Osteoblast (primary cell): ENCODE measurements around the gene KCTD10. TPM values are rescaled to one million over a fixed set of nuclear protein-coding genes. Genes with fewer than 3 reads are reported as not detected.
"Not testable (repeated sequence)": the region's sequence is repeated elsewhere in the genome, so short reads cannot be mapped to it uniquely, and the experiment has no call there.

Experiments
- DNase-seq: peaks from one replicate; pipeline ENCODE4 v3.0.0; 2011; ENCODE audit warnings: low spot score, mixed read lengths; ENCODE audit not compliant: insufficient read length; ENCODE audit errors: missing footprints
- H2AFZ ChIP-seq: 2 replicates; pipeline ENCODE4 v1.6.0; 2011; ENCODE audit warnings: mild to moderate bottlenecking, low read length
- H3K27ac ChIP-seq: 2 replicates; pipeline ENCODE4 v1.5.1; 2011; ENCODE audit warnings: mild to moderate bottlenecking, low read depth, low read length, moderate library complexity
- H3K27me3 ChIP-seq: 2 replicates; pipeline ENCODE4 v1.6.0; 2012; ENCODE audit warnings: mild to moderate bottlenecking, control low read depth, inconsistent platforms, low read length, moderate library complexity; ENCODE audit not compliant: insufficient read depth
- H3K36me3 ChIP-seq: 2 replicates; pipeline ENCODE4 v1.5.1; 2011; ENCODE audit warnings: mild to moderate bottlenecking, low read length, control low read depth, moderate library complexity; ENCODE audit not compliant: insufficient read depth
- H3K4me1 ChIP-seq: 2 replicates; pipeline ENCODE4 v1.5.1; 2011; ENCODE audit warnings: mild to moderate bottlenecking, low read length, control low read depth, moderate library complexity; ENCODE audit not compliant: insufficient read depth
- H3K4me2 ChIP-seq: 2 replicates; pipeline ENCODE4 v1.6.0; 2011; ENCODE audit warnings: mild to moderate bottlenecking, low read length; ENCODE audit not compliant: insufficient read depth
- H3K4me3 ChIP-seq: fragments of 200-600 bp; sonication (generic); 3 replicates; pipeline ENCODE4 v1.5.1; 2012; ENCODE audit warnings: mild to moderate bottlenecking, low read length, inconsistent platforms; ENCODE audit not compliant: insufficient read depth
- H3K79me2 ChIP-seq: 2 replicates; pipeline ENCODE4 v1.6.0; 2012; ENCODE audit warnings: mild to moderate bottlenecking, low read length, control low read depth, inconsistent platforms; ENCODE audit not compliant: insufficient read depth
- H3K9me3 ChIP-seq: 2 replicates; pipeline ENCODE4 v1.5.1; 2011; ENCODE audit warnings: low read depth, low read length, control low read depth
- H4K20me1 ChIP-seq: 2 replicates; pipeline ENCODE4 v1.6.0; 2012; ENCODE audit warnings: mild to moderate bottlenecking, low read length, control low read depth; ENCODE audit not compliant: insufficient read depth
- CTCF ChIP-seq: IDR thresholded peaks from 2 replicates; pipeline ENCODE4 v1.5.1; 2011; ENCODE audit warnings: mild to moderate bottlenecking, low read depth, low read length, moderate library complexity; ENCODE audit errors: extremely low read depth
- total RNA-seq: library from RNA; depleted of rRNA; stranded (reverse); fragments of >200 nt; gene quantifications from 2 replicates; pipeline ENCODE4 v1.2.3, GENCODE V29; 2012

Gene KCTD10
- total RNA-seq, 1 donor, result 102 TPM

GRCh38 chr12:109444259-109444658, 32.8 kb downstream of the KCTD10 start:
- H3K4me3 ChIP-seq, result no peak overlapping the region
- H3K27ac ChIP-seq, result peak overlapping the region; percentile 86
- no peak overlapping the region for H2AFZ ChIP-seq
- peaks cover 26% of the 10 kb centered on the region for H3K79me2 ChIP-seq
- DNase-seq, result no peak
- H3K4me2 ChIP-seq, result no peak overlapping the region
- no peak for TF ChIP-seq CTCF
- peaks cover 52% of the 10 kb centered on the region for H3K4me1 ChIP-seq
- H3K36me3 ChIP-seq, result peaks cover 48% of the 10 kb centered on the region
- no peaks in the 10 kb centered on the region for H3K9me3 ChIP-seq
- no peaks in the 10 kb centered on the region for H3K27me3 ChIP-seq
- H4K20me1 ChIP-seq, result peaks cover 1% of the 10 kb centered on the region

- H3K4me2 ChIP-seq, result no peak overlapping the region
- H3K4me3 ChIP-seq, result no peak overlapping the region
- H3K36me3 ChIP-seq, result peaks cover 48% of the 10 kb centered on the region
- no peaks in the 10 kb centered on the region for H3K9me3 ChIP-seq
- TF ChIP-seq CTCF, result no peak
- no peaks in the 10 kb centered on the region for H4K20me1 ChIP-seq
- peak overlapping the region; percentile 86 for H3K27ac ChIP-seq
- H3K27me3 ChIP-seq, result no peaks in the 10 kb centered on the region
- H3K79me2 ChIP-seq, result peaks cover 21% of the 10 kb centered on the region
- H2AFZ ChIP-seq, result no peak overlapping the region
- H3K4me1 ChIP-seq, result peaks cover 53% of the 10 kb centered on the region
- DNase-seq, result no peak
These were observed 33.3 kb downstream of the KCTD10 start for GRCh38 chr12:109443794-109444193.

GRCh38 chr12:109440851-109441490, 36.1 kb downstream of the KCTD10 start:
- H3K27me3 ChIP-seq, result no peaks in the 10 kb centered on the region

GRCh38 chr12:109439951-109440350, 37.1 kb downstream of the KCTD10 start:
- H3K9me3 ChIP-seq, H4K20me1 ChIP-seq, H3K27me3 ChIP-seq, DNase-seq, H3K79me2 ChIP-seq, H3K4me3 ChIP-seq, H2AFZ ChIP-seq: not testable (repeated sequence)
- peaks cover 16% of the 10 kb centered on the region for H3K36me3 ChIP-seq
- peaks cover 48% of the 10 kb centered on the region for H3K4me1 ChIP-seq
- H3K4me2 ChIP-seq, result peak overlapping the region; percentile 41
- H3K27ac ChIP-seq, result peak overlapping the region; percentile 72

More at GRCh38 chr12:109440851-109441490, 36.1 kb downstream of the KCTD10 start:
- Histone ChIP-seq H3K4me1 (peaks cover 58% of the 10 kb centered on the region), H3K4me3 (no peak overlapping the region), H3K79me2 (no peaks in the 10 kb centered on the region), H3K27ac (peak overlapping the region; percentile 72), H2AFZ (no peak overlapping the region), H3K9me3 (no peaks in the 10 kb centered on the region), H4K20me1 (no peaks in the 10 kb centered on the region), H3K36me3 (peaks cover 20% of the 10 kb centered on the region), H3K4me2 (peak overlapping the region; percentile 30)
- no peak for TF ChIP-seq CTCF
- no peak for DNase-seq
